Dendritic cell treated with granulocyte-macrophage colony-stimulating factor and Interleukin-4, amounts not matched to agents 40 ng/mL and 50 ng/mL, for 4 days (primary cell): ENCODE data around the gene CPNE1.

Experiments
- H3K27ac Mint-ChIP-seq: one replicate; pipeline ENCODE4 v1.8.0; 2022; ENCODE audit warnings: mild to moderate bottlenecking, mixed read lengths
- H3K27me3 Mint-ChIP-seq: one replicate; pipeline ENCODE4 v1.8.0; 2022; ENCODE audit warnings: mild to moderate bottlenecking, mixed read lengths
- H3K36me3 Mint-ChIP-seq: one replicate; pipeline ENCODE4 v1.8.0; 2022; ENCODE audit warnings: low read depth, mixed read lengths
- H3K4me1 Mint-ChIP-seq: one replicate; pipeline ENCODE4 v1.8.0; 2022; ENCODE audit warnings: low read depth, mixed read lengths
- H3K4me3 Mint-ChIP-seq: one replicate; pipeline ENCODE4 v1.8.0; 2022; ENCODE audit warnings: mild to moderate bottlenecking, moderate library complexity, mixed read lengths
- H3K9me3 Mint-ChIP-seq: one replicate; pipeline ENCODE4 v1.8.0; 2022; ENCODE audit warnings: mixed read lengths
- intact Hi-C: fragments of 100-400 bp; cut with micrococcal nuclease; formaldehyde crosslinking; loops from one replicate; pipeline ENCODE4 v1.15.0; 2022

Gene CPNE1

DNA sequence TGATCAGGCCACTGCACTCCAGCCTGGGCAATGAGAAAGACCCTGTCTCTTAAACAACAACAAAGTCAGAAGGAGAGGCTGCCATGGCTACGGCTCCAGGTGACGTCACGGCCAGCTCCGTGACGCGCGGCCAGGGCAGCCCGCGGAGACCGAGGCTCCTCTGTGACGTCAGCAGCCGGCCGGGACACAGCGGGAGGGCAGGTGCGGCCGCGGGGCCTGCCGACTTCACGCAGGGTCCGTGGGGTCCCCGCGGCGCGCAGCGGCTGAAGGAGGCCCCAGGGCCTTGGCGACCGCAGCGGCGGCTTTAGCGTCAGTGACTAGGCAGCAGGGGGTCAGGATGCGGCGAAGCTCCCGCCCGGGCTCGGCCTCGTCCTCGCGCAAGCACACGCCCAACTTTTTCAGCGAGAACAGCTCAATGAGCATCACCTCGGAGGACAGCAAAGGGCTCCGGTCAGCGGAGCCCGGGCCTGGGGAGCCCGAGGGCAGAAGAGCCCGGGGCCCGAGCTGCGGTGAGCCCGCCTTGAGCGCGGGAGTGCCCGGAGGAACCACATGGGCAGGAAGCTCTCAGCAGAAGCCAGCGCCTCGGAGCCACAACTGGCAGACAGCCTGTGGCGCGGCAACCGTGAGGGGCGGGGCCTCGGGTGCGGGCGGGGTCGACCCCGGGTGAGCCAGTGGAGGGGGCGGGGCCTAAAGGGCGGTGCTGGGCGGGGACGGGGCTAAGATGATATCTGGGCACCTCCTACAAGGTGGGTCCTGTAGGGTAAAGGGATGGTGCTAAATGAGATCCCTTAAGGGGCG is 48.8 kb downstream of the CPNE1 start, which contains the start of gene SPAG4:
SPAG4 (plus strand) TSS at position 163 of the 798 bp plus-strand sequence; CDS start at position 338, 175 bp downstream.
- Mint-ChIP-seq H3K36me3 (peaks cover 5% of the 10 kb centered on the region), H3K4me3 (peak within 1 kb of the TSS; percentile 89), H3K4me1 (peaks cover 47% of the 10 kb centered on the region), H3K9me3 (no peaks in the 10 kb centered on the region), H3K27ac (peak within 1 kb of the TSS; percentile 94), H3K27me3 (peaks cover 48% of the 10 kb centered on the region)
- intact Hi-C loops: loop anchor here (1.0 to 2.0 kb wide), 3 partner anchors 48 to 157 kb away; partner anchors contain the start of genes CPNE1, ERGIC3, PHF20 and RBM12

DNA sequence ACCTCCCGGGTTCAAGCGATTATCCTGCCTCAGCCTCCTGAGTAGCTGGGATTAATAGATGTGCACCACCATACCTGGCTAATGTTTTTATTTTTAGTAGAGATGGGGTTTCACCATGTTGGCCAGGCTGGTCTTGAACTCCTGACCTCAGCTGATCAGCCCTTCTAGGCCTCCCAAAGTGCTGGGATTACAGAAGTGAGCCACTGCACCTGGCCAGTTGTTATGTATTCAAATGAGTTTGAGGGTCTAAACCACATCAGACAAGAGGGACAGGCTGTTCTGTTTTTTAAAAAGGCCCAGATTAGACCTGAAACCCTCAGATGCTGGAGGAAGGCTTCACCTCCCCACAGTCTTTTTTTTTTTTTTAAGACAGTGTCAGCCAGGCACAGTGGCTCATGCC is 53.2 kb downstream of the CPNE1 start:
- intact Hi-C loops: no loop called here
- peaks cover 23% of the 10 kb centered on the region for H3K4me1 Mint-ChIP-seq
- peaks cover under 1% of the 10 kb centered on the region for H3K36me3 Mint-ChIP-seq
- peaks cover 7% of the 10 kb centered on the region for H3K27me3 Mint-ChIP-seq
- no peak overlapping the region for H3K27ac Mint-ChIP-seq
- no peak overlapping the region for H3K4me3 Mint-ChIP-seq
- H3K9me3 Mint-ChIP-seq: no peaks in the 10 kb centered on the region

DNA sequence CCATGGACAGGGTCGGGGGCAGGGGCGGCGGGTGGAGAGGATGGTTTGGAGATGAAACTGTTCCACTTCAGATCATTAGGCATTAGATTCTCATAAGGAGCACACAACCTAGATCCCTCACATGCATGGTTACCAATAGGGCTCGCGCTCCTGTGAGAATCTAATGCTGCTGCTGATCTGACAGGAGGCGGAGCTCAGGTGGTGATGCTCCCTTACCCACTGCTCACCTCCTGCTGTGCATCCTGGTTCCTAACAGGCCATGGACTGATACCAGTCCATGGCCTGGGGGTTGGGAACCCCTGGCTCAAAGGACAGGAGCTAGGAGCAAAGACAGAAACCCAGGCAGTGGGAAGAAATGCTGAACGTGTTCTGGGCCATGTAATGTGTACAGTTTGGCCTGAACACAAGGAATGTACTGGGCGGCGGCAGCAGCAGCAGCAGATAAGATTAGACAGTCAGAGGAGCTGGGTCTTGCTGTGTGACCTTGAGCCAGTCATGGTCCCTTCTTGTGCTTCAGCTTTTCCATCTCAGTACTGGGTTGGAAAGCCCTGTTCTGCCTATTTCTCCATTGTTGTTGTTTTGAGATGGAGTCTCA is 53.8 kb downstream of the CPNE1 start:
- peaks cover 7% of the 10 kb centered on the region for H3K27me3 Mint-ChIP-seq
- no peak overlapping the region for H3K4me3 Mint-ChIP-seq
- no peak overlapping the region for H3K27ac Mint-ChIP-seq
- H3K4me1 Mint-ChIP-seq: peaks cover 22% of the 10 kb centered on the region
- no peaks in the 10 kb centered on the region for H3K36me3 Mint-ChIP-seq
- no peaks in the 10 kb centered on the region for H3K9me3 Mint-ChIP-seq
- intact Hi-C loops: no loop called here

DNA sequence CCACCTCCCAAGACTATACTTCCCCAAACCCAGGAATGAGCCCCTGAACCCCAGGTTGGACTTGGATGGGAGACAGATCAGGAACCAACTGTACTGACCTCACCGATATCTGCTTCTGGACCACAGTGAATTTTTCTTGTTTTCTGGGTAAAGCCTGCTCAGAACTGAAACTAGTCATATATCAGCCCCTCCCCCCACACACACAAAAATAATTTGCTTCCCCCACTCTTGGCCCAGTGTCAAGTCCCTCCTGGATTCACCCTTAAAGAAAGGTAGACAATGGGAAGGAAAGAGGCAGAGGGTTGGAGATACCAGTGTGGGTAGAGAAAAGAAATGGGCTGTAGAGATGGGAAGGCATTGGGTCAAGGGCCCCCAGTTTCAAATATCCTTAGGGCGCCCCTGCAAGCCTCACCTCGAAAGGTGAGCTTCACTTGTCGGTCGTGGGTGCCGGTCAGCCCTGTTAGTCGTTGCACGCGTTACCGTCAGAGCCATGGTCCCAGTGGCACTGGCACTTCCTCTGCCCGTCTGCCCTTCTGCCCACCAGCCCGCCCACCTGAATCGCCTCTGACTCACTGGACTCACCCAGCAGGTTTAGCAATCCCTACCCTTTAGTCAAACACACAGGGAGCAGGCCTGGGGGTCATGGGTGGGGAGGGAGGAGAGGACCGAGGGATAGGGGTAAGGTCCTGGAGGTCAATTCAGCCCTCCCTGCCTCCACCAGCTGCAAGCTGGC is 57.5 kb downstream of the CPNE1 start:
- intact Hi-C loops: no loop called here
- Mint-ChIP-seq H3K36me3 (no peaks in the 10 kb centered on the region), H3K9me3 (no peaks in the 10 kb centered on the region), H3K4me1 (peaks cover 9% of the 10 kb centered on the region), H3K27me3 (peaks cover 18% of the 10 kb centered on the region), H3K27ac (no peak overlapping the region), H3K4me3 (no peak overlapping the region)

DNA sequence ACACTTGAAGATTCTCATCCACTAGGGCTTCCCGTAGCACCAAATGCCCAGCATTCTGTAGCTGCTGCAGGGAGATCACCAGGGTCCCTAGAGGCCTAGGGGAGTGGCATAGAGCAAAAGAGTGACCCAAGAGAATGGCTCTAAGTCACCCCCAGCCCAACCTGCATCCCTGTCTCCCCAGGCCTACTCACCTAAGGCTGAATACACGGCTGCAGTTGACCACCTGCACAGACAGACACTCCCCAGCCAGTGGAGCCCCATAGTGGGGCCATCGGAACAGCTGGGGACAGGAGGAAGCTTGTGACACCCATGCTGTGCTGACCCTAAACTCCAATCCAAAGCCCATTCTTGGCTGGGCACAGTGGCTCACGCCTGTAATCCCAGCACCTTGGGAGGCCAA is 58.6 kb downstream of the CPNE1 start:
- Mint-ChIP-seq H3K36me3 (no peaks in the 10 kb centered on the region), H3K9me3 (no peaks in the 10 kb centered on the region), H3K4me3 (no peak overlapping the region), H3K27me3 (peaks cover 29% of the 10 kb centered on the region), H3K4me1 (peaks cover 18% of the 10 kb centered on the region), H3K27ac (no peak overlapping the region)
- intact Hi-C loops: no loop called here

DNA sequence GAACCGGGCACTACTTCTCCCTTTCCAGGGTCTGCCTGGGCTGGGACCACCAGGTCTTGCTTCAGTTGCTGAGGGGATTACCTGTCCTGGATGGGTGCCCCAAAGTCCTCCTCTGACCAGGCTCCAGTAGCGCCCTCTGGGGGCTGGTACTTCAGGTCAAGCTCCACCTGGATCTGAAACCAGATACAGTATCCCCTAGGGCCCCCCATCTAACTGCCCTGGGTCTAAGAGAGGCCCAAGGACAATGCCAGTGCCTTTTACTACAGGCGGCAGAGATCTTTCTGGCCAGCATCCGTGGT is 60.3 kb downstream of the CPNE1 start:
- Mint-ChIP-seq H3K4me1 (peaks cover 24% of the 10 kb centered on the region), H3K36me3 (no peaks in the 10 kb centered on the region), H3K9me3 (no peaks in the 10 kb centered on the region), H3K4me3 (no peak overlapping the region), H3K27ac (no peak overlapping the region), H3K27me3 (peaks cover 46% of the 10 kb centered on the region)
- intact Hi-C loops: no loop called here

DNA sequence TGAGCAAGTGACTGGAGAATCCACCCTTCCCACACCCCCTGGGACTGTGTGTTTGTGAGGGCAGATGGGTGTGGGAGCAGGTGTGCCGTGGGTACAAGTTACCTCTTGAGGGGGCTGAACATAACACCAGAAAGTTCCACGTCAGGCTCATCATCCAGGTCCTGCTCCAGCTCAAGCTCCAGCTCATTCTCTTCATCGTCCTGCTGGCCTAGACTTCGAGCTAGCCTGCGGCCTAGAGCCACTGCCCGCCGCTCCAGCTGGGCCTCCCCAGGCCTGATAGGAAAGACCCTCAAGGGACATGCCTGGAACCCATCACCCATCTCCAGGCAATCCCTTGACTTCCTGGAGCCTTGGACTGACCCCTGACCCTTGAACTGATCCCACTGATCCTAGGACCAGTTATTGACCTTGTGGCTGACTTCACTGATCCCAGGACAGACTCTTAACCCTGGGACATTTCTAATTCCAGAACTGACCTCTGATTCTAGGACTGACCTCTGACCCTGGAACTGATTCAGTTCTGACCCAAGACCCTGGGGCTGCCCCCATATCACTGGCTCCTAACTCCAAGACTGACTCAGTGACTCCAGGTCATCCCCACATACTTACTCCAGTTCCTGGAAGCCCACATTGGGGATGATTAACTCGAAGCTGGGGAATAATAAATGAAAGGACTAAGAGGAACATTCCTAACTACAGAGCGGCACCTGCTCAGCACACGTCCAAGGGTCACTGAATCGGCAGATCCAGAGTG is 60.8 kb downstream of the CPNE1 start:
- Mint-ChIP-seq H3K4me1 (peaks cover 24% of the 10 kb centered on the region), H3K36me3 (no peaks in the 10 kb centered on the region), H3K27me3 (peaks cover 50% of the 10 kb centered on the region), H3K4me3 (no peak overlapping the region), H3K9me3 (no peaks in the 10 kb centered on the region), H3K27ac (no peak overlapping the region)
- intact Hi-C loops: no loop called here

DNA sequence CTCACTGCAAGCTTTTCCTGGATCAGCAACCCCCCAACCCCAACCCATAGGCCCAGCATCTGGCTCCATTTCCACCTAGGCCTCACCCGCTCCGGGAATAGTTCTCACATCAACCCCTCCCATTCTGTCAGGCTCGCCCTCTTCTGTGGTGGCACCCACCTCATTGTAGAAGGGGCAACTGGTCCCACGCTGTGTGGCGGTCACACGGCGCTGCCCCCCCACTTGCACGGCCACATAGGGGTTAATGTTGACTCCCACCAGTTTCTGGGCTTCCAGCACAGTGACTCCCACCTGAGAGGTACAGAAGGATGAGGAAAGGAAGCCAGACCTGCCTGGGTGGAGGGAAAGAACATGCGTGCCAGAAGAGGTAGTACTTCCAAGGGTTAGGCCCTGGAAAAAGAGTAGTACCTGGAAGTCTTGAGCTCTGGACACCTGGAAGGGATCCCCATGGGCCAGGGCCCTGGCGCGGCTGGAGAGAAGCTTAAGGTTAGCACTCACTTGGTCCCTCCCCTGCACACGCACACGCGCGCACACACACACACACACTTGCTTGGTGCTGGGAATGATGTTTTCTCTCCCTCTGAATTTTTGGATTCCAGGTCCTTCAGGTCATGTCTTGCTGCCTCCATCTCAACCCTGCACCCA is 61.7 kb downstream of the CPNE1 start:
- Mint-ChIP-seq H3K36me3 (no peaks in the 10 kb centered on the region), H3K9me3 (no peaks in the 10 kb centered on the region), H3K4me1 (peaks cover 24% of the 10 kb centered on the region), H3K27me3 (peaks cover 58% of the 10 kb centered on the region), H3K4me3 (no peak overlapping the region), H3K27ac (no peak overlapping the region)
- intact Hi-C loops: no loop called here

DNA sequence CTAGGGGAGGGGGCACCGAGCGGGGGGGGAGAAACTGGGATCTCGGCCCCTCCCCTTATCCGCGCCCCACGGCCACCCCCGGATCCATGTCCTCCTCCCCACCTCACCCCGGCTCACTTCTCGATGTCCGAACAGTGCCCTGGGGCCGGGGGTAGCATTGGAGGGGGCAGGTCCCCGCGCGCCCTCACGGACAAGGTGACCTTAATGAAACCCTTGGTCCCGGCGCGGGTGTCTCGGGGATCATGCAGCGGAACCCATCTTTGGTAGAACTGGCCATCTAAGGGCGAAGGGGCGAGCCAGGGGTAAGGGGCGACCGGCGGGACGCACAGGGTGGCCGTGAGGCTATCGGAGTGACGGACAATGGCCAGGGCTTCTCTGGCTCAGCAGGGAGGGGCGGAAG is 62.7 kb downstream of the CPNE1 start:
- H3K4me3 Mint-ChIP-seq: peak overlapping the region; percentile 74
- H3K36me3 Mint-ChIP-seq: no peaks in the 10 kb centered on the region
- peaks cover 66% of the 10 kb centered on the region for H3K27me3 Mint-ChIP-seq
- H3K27ac Mint-ChIP-seq: no peak overlapping the region
- peaks cover 20% of the 10 kb centered on the region for H3K4me1 Mint-ChIP-seq
- no peaks in the 10 kb centered on the region for H3K9me3 Mint-ChIP-seq
- intact Hi-C loops: no loop called here

DNA sequence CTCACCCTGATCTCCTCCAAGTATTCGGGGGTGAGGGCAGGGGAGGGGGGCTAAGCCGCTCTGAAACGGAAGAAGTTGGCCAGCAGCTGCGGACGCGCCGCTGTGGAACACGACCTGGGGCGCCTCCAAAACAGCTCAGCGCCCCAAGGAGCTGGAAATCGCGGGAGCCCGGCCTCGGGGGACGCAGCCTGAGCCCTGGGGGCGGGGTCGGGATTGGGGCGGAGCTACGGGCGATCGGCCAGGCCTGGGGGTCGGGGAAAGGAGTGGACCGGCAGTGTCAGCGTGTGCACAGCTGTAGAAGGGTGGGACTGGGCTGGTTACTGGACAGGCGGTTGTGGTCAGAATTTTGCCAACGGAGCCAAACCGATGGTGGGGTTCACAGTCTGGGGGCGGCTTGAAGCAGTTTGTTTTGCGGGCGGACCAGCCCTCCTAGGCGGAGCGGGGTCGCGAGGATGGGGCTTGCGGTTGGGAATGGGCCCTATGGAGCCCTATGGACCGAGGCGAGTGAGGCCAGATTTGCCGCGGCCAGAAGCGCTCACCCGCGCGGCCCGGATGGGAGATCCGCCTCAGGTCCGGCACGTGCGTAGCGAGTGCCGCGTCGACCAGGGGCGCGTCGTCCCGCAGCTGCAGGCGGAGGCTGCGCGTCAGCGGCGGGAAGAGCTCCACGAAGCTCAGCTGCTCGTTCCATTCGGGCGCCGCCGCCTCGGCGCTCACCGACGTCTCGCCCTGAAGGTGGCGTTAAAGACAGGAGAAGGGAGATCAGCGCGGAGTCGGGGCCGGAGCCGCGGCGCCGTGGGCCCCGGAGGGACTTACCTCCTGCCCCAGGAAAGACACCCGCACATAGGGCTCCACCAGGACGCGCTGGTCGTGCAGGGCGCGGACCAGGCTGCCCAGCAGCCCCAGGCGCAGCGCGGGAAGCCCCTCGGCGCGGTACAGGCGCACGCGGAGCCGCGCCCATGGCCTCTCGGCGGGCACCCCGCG is 63.4 kb downstream of the CPNE1 start:
- Mint-ChIP-seq H3K9me3 (no peaks in the 10 kb centered on the region), H3K27me3 (peaks cover 72% of the 10 kb centered on the region), H3K4me3 (peak overlapping the region; percentile 74), H3K27ac (peak overlapping the region; percentile 11), H3K4me1 (peaks cover 16% of the 10 kb centered on the region), H3K36me3 (no peaks in the 10 kb centered on the region)
- intact Hi-C loops: no loop called here

DNA sequence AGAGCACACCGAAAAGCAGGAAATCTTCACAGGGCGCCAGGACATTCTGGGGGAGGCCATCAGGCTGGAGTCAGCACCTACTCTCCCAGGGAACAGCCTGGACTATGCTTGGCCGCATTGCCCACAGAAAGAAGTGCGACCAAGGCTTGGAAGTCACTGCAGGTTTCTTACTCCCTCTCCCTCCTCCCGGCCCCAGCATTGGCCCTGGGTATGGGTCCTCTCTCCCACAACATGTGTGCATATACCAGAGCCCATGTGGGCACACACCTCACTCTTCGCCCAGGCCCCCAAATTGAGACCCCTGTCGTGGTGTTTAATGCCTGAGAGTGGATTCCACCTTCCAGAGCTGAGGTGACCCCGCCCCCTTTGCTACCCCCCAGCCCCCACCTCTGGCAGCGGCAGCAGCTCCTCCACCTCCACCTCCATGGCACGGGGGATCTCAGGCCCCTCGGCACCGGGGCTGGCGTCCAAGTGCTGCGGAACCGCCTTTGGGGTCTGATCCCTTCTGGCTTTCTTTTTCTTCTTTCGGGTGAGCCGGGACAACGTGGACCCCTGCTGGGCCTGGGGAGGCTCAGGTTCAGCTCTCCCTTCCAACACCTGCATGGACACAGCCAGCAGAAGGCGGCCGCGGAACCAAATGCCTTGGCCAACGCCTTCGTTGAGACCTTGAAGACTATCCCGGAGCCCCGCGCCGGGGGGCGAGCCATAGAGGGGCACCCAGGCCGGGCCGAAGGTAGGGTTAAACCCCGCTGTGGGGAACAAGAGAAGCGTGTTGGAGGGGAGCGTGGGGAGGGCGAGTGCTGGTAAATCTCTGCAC is 64.3 kb downstream of the CPNE1 start:
- Mint-ChIP-seq H3K9me3 (no peaks in the 10 kb centered on the region), H3K36me3 (no peaks in the 10 kb centered on the region), H3K27me3 (peaks cover 72% of the 10 kb centered on the region), H3K4me1 (peaks cover 16% of the 10 kb centered on the region), H3K27ac (peak overlapping the region; percentile 11), H3K4me3 (peak overlapping the region; percentile 74)
- intact Hi-C loops: no loop called here

DNA sequence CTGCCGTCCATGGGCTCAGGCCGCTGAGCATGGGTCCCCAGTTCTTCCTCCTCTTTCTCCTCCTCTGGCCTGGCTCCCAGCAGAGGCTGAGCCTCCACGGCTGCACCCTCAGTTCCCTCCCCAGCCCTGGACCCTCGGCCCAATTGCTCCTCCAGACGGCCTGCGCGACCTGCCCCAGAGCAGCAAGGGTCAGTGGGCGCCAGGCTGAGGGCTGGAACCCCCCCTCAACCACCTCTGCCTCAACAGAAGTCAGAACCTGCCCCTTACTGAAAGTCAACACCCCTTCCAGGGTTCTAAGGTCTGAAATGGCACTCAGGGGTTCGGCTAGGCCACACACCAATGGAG is 65.0 kb downstream of the CPNE1 start:
- Mint-ChIP-seq H3K36me3 (no peaks in the 10 kb centered on the region), H3K4me1 (peaks cover 16% of the 10 kb centered on the region), H3K27ac (no peak overlapping the region), H3K4me3 (no peak overlapping the region), H3K27me3 (peaks cover 68% of the 10 kb centered on the region), H3K9me3 (no peaks in the 10 kb centered on the region)
- intact Hi-C loops: no loop called here
